ENCODE results near the gene AHCYL1.

GRCh38 chr1:109969907-109970306 lies 14.7 kb upstream of the AHCYL1 start:
- no peak for TF ChIP-seq EZH2 (IDR thresholded peaks at IDR 0.05; ENCODE audit: borderline replicate concordance, low read depth, low read length, poor library complexity, severe bottlenecking)
- TF ChIP-seq CTCF (conservative IDR thresholded peaks at IDR 0.05; ENCODE audit: low read depth, low read length) = no peak

Data from A673 (cell line).